A549 treated with Hydrocortisone at 1 μM for 4 hours (cell line): ENCODE data around the gene PLCD4. TPM values are rescaled to one million over a fixed set of nuclear protein-coding genes. Genes with fewer than 3 reads are reported as not detected.

Source experiments
- total RNA-seq: library from RNA; stranded (reverse); fragments of 200-300 nt; extraction: Qiagen RNA extraction; gene quantifications from 5 replicates; pipeline ENCODE4 v1.2.3, GENCODE V29; 2022

Gene PLCD4
- 0.24 to 0.77 TPM (median 0.47 TPM) in 5 replicates for total RNA-seq

GRCh38 chr2:218607436-218608115, at the start of gene PLCD4:
TSS of gene PLCD4 (plus strand) at chr2:218607899. CDS start at chr2:218615740, 7,841 bp downstream.

GRCh38 chr2:218568190-218569037, 39.3 kb upstream of the PLCD4 start, which contains the start of the genes CNOT9 and USP37:
TSS of gene CNOT9 (plus strand) at chr2:218568839. CDS start at chr2:218568955, 116 bp downstream.
TSS of gene USP37 (minus strand) at chr2:218568351. CDS start at chr2:218558653, 9,698 bp downstream.

GRCh38 chr2:218659258-218659987, 51.7 kb downstream of the PLCD4 start, which contains the start of the genes BCS1L and ZNF142:
TSS of gene BCS1L (plus strand) at chr2:218659683. CDS start at chr2:218660988, 1,305 bp downstream.
TSS of gene ZNF142 (minus strand) at chr2:218659623. CDS start at chr2:218656429, 3,194 bp downstream.

GRCh38 chr2:218671654-218672566, 64.2 kb downstream of the PLCD4 start, which contains the start of the genes RNF25 and STK36:
TSS of gene RNF25 (minus strand) at chr2:218672002. CDS start at chr2:218671970, 32 bp downstream.
TSS of gene STK36 (plus strand) at chr2:218672086. CDS start at chr2:218672830, 744 bp downstream.

Other genes starting within 250 kb of the PLCD4 start
- 0.08 to 0.29 TPM (median 0.23 TPM) in 5 replicates for gene SLC11A1, start 225.6 kb upstream of the PLCD4 start, total RNA-seq
- 66.9 to 75.6 TPM (median 71.5 TPM) in 5 replicates for gene CTDSP1, start 208.0 kb upstream of the PLCD4 start, total RNA-seq
- gene VIL1, start 188.8 kb upstream of the PLCD4 start, total RNA-seq, result 0.17 to 0.38 TPM (median 0.35 TPM) in 5 replicates
- gene USP37, start 39.5 kb upstream of the PLCD4 start, total RNA-seq, result 4.7 to 6.7 TPM (median 4.9 TPM) in 5 replicates
- gene CNOT9, start 39.1 kb upstream of the PLCD4 start, total RNA-seq, result 39.2 to 42.4 TPM (median 40.4 TPM) in 5 replicates
- 13.7 to 19.2 TPM (median 16.8 TPM) in 5 replicates for gene ZNF142, start 51.7 kb downstream of the PLCD4 start, total RNA-seq
- gene BCS1L, start 51.8 kb downstream of the PLCD4 start, total RNA-seq, result 41.4 to 46.6 TPM (median 45.5 TPM) in 5 replicates
- 44.9 to 50.7 TPM (median 47.7 TPM) in 5 replicates for gene RNF25, start 64.1 kb downstream of the PLCD4 start, total RNA-seq
- 9.9 to 11.7 TPM (median 11.5 TPM) in 5 replicates for gene STK36, start 64.2 kb downstream of the PLCD4 start, total RNA-seq
- gene TTLL4, start 102.9 kb downstream of the PLCD4 start, total RNA-seq, result 22.1 to 25.6 TPM (median 23.7 TPM) in 5 replicates
- 0.05 to 0.21 TPM (median 0.15 TPM) in 5 replicates for gene CYP27A1, start 174.2 kb downstream of the PLCD4 start, total RNA-seq
- gene PRKAG3, start 223.9 kb downstream of the PLCD4 start, total RNA-seq, result not detected in 5 replicates